Astrocyte of the cerebellum (primary cell): Measurements from ENCODE around the gene NKAPL.
A peak's percentile ranks its signal among the peaks of the same experiment; 100 is the strongest.

Experiments
- DNase-seq: peaks from one replicate; pipeline ENCODE4 v3.0.0-alpha.2; 2011; ENCODE audit warnings: low read depth
- H3K4me3 ChIP-seq: 2 replicates; pipeline ENCODE4 v1.5.1; 2011; ENCODE audit warnings: mild to moderate bottlenecking, low read depth, low read length, moderate library complexity
- CTCF ChIP-seq: IDR thresholded peaks from 2 replicates; pipeline ENCODE4 v1.5.1; 2012; ENCODE audit warnings: low read length, low read depth, moderate library complexity, mild to moderate bottlenecking; ENCODE audit errors: missing control alignments
- in situ Hi-C: cut with HindIII; loops from 2 replicates; pipeline ENCODE4 v1.10.0; 2017; ENCODE audit warnings: low sequenced_read_pairs

NKAPL gene

DNA sequence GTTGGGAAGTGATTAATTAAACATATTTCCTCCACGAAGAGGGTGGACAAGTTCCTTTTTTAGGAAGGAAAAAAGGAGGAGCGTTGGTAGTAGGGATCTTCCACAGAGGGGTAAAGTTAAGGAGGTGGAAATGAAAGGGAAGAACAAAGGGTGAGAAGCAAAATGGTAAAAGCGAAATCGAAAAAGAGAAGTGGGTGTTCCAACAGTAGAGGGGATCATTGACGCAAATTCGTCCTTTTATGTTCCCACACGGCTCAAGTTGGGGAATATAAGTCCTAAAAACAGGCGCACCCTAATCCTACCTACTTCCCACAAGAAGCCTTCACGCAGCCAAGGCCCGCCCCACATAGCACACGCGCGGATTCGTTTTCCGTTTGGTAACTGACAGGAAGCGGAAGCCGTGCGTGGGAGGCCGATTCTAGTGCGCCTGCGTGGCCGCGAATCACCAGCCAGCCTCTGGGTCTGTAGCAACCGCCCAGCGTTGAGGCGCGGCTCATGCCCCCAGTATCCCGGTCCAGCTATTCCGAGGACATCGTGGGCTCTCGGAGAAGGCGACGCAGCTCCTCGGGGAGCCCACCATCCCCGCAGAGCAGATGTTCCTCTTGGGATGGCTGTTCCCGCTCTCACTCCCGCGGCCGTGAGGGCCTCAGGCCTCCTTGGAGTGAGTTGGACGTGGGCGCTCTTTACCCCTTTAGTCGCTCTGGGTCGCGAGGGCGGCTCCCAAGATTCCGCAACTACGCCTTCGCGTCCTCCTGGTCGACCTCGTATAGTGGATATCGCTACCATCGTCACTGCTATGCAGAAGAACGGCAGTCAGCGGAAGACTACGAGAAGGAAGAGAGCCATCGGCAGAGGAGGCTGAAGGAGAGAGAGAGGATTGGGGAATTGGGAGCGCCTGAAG lies at the start of gene NKAPL:
Gene NKAPL (plus strand): TSS at position 421 of the 901 bp plus-strand sequence. CDS start 75 bp downstream, at position 496.
- in situ Hi-C loops = no loop called here
- DNase-seq = no peak
- TF ChIP-seq CTCF = no peak

GRCh38 chr6:28209753-28210535 lies 49.2 kb upstream of the NKAPL start:
- no peak overlapping the region for H3K4me3 ChIP-seq
- in situ Hi-C loops = no loop called here
- no peak for DNase-seq
- TF ChIP-seq CTCF = no peak

More for the DNA sequence above, at the start of gene NKAPL:
- peak within 1 kb of the TSS; percentile 23 for H3K4me3 ChIP-seq

DNA sequence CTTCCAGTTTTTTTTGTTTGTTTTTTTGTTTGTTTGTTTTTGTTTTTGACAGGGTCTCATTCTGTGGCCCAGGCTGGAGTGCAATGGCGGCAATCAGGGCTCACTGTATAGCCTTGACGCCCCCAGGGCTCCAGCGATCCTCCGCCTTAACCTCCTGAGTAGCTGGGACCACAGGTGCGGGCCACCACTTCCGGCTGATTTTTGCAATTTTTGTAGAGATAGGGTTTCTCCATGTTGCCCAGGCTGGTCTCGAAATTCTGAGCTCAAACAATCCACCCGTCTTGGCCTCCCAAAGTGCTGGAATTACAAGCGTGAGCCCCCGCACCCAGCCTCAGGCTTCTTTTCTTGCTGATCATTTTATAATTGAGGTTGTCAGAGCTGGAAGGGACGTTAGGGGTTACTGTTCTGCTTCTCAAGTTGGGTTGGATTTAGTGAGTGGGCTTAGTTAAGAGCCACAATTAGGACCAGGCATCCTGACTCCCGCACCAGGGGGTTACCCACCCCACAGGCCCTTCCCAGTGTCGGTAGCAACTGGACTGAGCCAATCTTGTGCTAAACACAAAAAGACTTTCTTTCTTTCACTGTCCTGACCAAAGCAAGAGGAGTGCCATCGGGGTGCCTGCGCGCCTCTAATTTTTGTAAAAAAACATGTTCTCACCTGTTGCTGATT lies 47.1 kb upstream of the NKAPL start:
- H3K4me3 ChIP-seq = peak overlapping the region; percentile 39
- in situ Hi-C loops = no loop called here
- no peak for TF ChIP-seq CTCF
- DNase-seq = no peak

DNA sequence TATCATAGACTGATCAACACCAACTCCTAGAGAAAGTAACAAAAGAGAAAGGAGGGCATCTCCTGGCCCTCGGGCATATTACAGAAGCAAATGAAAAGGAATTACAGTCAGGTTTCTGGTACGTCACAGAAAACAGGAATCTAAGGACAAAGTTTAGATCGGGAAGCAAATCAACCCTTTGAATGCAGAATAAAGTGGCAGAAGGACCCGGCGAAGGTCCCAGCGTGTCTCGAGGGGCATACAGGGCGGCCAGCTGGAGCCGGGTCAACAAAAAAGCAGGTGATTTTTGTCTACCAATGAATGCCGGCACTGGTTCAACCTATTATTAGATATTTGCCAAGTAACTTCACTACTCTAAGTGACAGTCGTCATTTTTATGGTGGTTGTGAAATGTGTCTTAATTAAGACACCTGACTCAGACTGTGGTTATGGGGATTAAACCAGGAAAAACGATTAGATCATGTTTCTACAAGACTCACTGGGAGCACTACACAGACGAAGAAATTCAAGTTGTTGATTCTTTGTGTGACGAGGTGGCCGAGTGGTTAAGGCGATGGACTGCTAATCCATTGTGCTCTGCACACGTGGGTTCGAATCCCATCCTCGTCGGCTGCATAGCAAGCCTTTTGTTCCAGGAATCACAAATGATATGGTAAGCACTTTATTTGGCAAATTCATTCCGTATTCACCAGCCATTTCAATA lies 46.4 kb upstream of the NKAPL start:
- TF ChIP-seq CTCF = no peak
- in situ Hi-C loops = no loop called here
- peak; percentile 41 for DNase-seq
- H3K4me3 ChIP-seq = peak overlapping the region; percentile 39

- in situ Hi-C loops = no loop called here
- TF ChIP-seq CTCF = no peak
- peak overlapping the region; percentile 39 for H3K4me3 ChIP-seq
- DNase-seq = no peak
Measured at GRCh38 chr6:28213213-28213523, 45.9 kb upstream of the NKAPL start.

DNA sequence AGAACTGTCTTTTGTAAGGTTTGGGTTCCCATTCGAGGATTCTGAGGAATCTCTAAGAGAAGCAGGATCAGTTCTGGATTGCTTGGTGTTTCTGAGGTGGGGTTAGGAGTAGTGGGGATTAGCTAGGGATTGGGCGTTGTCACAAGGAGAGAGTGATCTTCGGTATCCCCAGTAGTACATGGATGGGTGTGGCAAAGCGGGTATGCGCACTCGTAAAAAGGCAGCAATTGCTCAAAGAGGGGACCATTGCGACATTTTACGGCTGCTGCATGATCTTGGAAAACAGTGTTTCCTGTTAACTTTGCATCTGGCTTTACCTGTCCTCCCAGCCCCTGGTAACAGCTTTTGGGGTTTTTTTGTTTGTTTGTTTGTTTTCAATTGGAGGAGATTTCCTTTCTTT lies 43.7 kb upstream of the NKAPL start:
- H3K4me3 ChIP-seq = no peak overlapping the region
- in situ Hi-C loops = no loop called here
- no peak for TF ChIP-seq CTCF

More for the DNA sequence above, 43.7 kb upstream of the NKAPL start:
- DNase-seq = no peak
